HG02678 (cell line): ENCODE measurements around the gene VEPH1.

Source experiments
- ATAC-seq: cut with Tn5 transposase; IDR thresholded peaks from one replicate; pipeline ENCODE4 v1.9.1; 2021; ENCODE audit warnings: mild to moderate bottlenecking, moderate library complexity; ENCODE audit not compliant: unreplicated experiment

The VEPH1 gene

GRCh38 chr3:157479464-157480243 lies 23.6 kb downstream of the VEPH1 start:
- ATAC-seq = no peak

- no peak for ATAC-seq
Observed at GRCh38 chr3:157477441-157477840, 25.8 kb downstream of the VEPH1 start.

- no peak for ATAC-seq
Observed at GRCh38 chr3:157475921-157476414, 27.2 kb downstream of the VEPH1 start.

GRCh38 chr3:157472648-157473047 lies 30.6 kb downstream of the VEPH1 start:
- ATAC-seq = no peak

GRCh38 chr3:157471064-157471463 lies 32.2 kb downstream of the VEPH1 start:
- no peak for ATAC-seq

- no peak for ATAC-seq
Observed at GRCh38 chr3:157469561-157470294, 33.5 kb downstream of the VEPH1 start.

- no peak for ATAC-seq
Observed at GRCh38 chr3:157467200-157467599, 36.0 kb downstream of the VEPH1 start.

GRCh38 chr3:157465741-157466140 lies 37.5 kb downstream of the VEPH1 start:
- no peak for ATAC-seq

- ATAC-seq = no peak
Observed at GRCh38 chr3:157464321-157464720, 38.9 kb downstream of the VEPH1 start.

- ATAC-seq = no peak
Observed at GRCh38 chr3:157463816-157464215, 39.4 kb downstream of the VEPH1 start.

GRCh38 chr3:157460253-157460652 lies 43.0 kb downstream of the VEPH1 start:
- ATAC-seq = no peak

- ATAC-seq = no peak
Observed at GRCh38 chr3:157459706-157460105, 43.5 kb downstream of the VEPH1 start.

GRCh38 chr3:157453824-157454223 lies 49.4 kb downstream of the VEPH1 start:
- ATAC-seq = no peak

GRCh38 chr3:157452097-157452496 lies 51.1 kb downstream of the VEPH1 start:
- no peak for ATAC-seq

GRCh38 chr3:157447026-157447694 lies 56.1 kb downstream of the VEPH1 start:
- no peak for ATAC-seq

GRCh38 chr3:157445857-157446256 lies 57.4 kb downstream of the VEPH1 start:
- ATAC-seq = no peak

- no peak for ATAC-seq
Observed at GRCh38 chr3:157444797-157445184, 58.4 kb downstream of the VEPH1 start.

- no peak for ATAC-seq
Observed at GRCh38 chr3:157443905-157444796, 59.1 kb downstream of the VEPH1 start.

- no peak for ATAC-seq
Observed at GRCh38 chr3:157442729-157443128, 60.5 kb downstream of the VEPH1 start.

- no peak for ATAC-seq
Observed at GRCh38 chr3:157441102-157441624, 62.1 kb downstream of the VEPH1 start.
